Parathyroid adenoma (tissue), 2 donors: ENCODE data around the gene STAU1.

ENCODE experiments used
- H2AFZ ChIP-seq: fragments of 300-600 bp; sonication (generic); one replicate; pipeline ENCODE4 v1.7.0; 2017; ENCODE audit warnings: antibody characterized with exemption, mild to moderate bottlenecking
- H3K27ac ChIP-seq: fragments of 300-600 bp; sonication (generic); one replicate; pipeline ENCODE4 v1.7.0; 2017
- H3K27me3 ChIP-seq: fragments of 300-600 bp; sonication (generic); one replicate; pipeline ENCODE4 v1.7.0; 2017; ENCODE audit warnings: low read length; ENCODE audit not compliant: control insufficient read depth, insufficient read depth
- H3K36me3 ChIP-seq: fragments of 300-600 bp; sonication (generic); one replicate; pipeline ENCODE4 v1.7.0; 2017; ENCODE audit warnings: low read length; ENCODE audit not compliant: control insufficient read depth, insufficient read depth
- H3K4me1 ChIP-seq: fragments of 300-600 bp; sonication (generic); one replicate; pipeline ENCODE4 v1.7.0; 2017; ENCODE audit warnings: control low read depth
- H3K4me2 ChIP-seq: fragments of 300-600 bp; sonication (generic); one replicate; pipeline ENCODE4 v1.7.0; 2017; ENCODE audit warnings: low read length
- H3K4me3 ChIP-seq: fragments of 300-600 bp; sonication (generic); one replicate; pipeline ENCODE4 v1.7.0; 2017; ENCODE audit warnings: low read depth, low read length
- H3K79me2 ChIP-seq: fragments of 300-600 bp; sonication (generic); one replicate; pipeline ENCODE4 v1.7.0; 2017; ENCODE audit warnings: control low read depth
- H3K9ac ChIP-seq: fragments of 300-600 bp; sonication (generic); one replicate; pipeline ENCODE4 v1.7.0; 2017; ENCODE audit warnings: mild to moderate bottlenecking
- H3K9me3 ChIP-seq: fragments of 300-600 bp; sonication (generic); one replicate; pipeline ENCODE4 v1.7.0; 2017; ENCODE audit warnings: low read length; ENCODE audit not compliant: control insufficient read depth
- TF ChIP-seq, protein P1 (sequence below): fragments of 300-600 bp; sonication (generic); IDR thresholded peaks from one replicate; pipeline ENCODE4 v1.7.0; 2017; ENCODE audit warnings: antibody characterized with exemption, mild to moderate bottlenecking
- donor health status: primary hyperparathyroidism.

The STAU1 gene

DNA sequence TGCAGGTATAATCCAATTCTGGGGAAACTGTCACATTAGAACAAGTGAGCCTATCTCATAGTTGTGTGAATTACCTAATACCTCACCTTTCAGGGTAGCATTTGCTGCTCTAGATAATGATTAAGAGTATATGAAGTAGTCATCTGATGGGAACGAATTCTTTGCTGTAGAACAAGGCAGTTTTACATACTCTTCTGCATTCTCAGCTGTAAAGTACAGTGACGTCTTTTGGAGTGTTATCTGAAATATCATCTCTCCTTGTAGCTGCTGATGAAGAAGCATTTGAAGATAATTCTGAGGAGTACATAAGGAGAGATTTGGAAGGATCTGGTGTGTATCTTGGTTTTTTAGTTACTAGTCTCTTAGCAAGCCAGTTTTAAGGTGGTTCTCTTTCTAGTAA is 113.6 kb downstream of the STAU1 start:
- TF ChIP-seq, protein P1, sequence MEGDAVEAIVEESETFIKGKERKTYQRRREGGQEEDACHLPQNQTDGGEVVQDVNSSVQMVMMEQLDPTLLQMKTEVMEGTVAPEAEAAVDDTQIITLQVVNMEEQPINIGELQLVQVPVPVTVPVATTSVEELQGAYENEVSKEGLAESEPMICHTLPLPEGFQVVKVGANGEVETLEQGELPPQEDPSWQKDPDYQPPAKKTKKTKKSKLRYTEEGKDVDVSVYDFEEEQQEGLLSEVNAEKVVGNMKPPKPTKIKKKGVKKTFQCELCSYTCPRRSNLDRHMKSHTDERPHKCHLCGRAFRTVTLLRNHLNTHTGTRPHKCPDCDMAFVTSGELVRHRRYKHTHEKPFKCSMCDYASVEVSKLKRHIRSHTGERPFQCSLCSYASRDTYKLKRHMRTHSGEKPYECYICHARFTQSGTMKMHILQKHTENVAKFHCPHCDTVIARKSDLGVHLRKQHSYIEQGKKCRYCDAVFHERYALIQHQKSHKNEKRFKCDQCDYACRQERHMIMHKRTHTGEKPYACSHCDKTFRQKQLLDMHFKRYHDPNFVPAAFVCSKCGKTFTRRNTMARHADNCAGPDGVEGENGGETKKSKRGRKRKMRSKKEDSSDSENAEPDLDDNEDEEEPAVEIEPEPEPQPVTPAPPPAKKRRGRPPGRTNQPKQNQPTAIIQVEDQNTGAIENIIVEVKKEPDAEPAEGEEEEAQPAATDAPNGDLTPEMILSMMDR, result no peak

More for the DNA sequence above, 113.6 kb downstream of the STAU1 start:
- Histone ChIP-seq H3K9ac (no peak overlapping the region), H2AFZ (no peak overlapping the region), H3K9me3 (no peaks in the 10 kb centered on the region), H3K27ac (no peak overlapping the region), H3K27me3 (no peaks in the 10 kb centered on the region), H3K4me3 (no peak overlapping the region), H3K79me2 (no peaks in the 10 kb centered on the region), H3K4me2 (no peak overlapping the region), H3K4me1 (no peaks in the 10 kb centered on the region), H3K36me3 (no peaks in the 10 kb centered on the region)
